GM12891 (cell line): Measurements from ENCODE around the gene HARS2.
"Not testable (repeated sequence)": the region's sequence is repeated elsewhere in the genome, so short reads cannot be mapped to it uniquely, and the experiment has no call there.

Experiments used
- DNase-seq: peaks from one replicate; pipeline ENCODE4 v3.0.0; 2011; ENCODE audit warnings: low spot score; ENCODE audit not compliant: insufficient read length
- FAIRE-seq: peaks from 2 replicates; lab custom pipeline; 2011; peaks lifted over from hg19 to GRCh38; lab: Jason Lieb, UNC
- PAX5 ChIP-seq: IDR thresholded peaks from 2 replicates; pipeline ENCODE4 v1.6.1; 2011; ENCODE audit warnings: low read length, moderate library complexity, mild to moderate bottlenecking; ENCODE audit not compliant: insufficient read depth, severe bottlenecking
- POLR2A ChIP-seq: IDR thresholded peaks from 2 replicates; pipeline ENCODE4 v1.6.1; 2011; ENCODE audit warnings: low read depth, low read length, control low read depth
- POLR2AphosphoS5 ChIP-seq: IDR thresholded peaks from 2 replicates; pipeline ENCODE4 v1.6.1; 2011; ENCODE audit warnings: low read depth, low read length, control low read depth
- POU2F2 ChIP-seq: IDR thresholded peaks from 2 replicates; pipeline ENCODE4 v1.6.1; 2011; ENCODE audit warnings: low read depth, mild to moderate bottlenecking, control low read depth, low read length, moderate library complexity
- SPI1 ChIP-seq: IDR thresholded peaks from 2 replicates; pipeline ENCODE4 v1.6.1; 2011; ENCODE audit warnings: low read depth, low read length, control low read depth
- TAF1 ChIP-seq: IDR thresholded peaks from 2 replicates; pipeline ENCODE4 v1.6.1; 2011; ENCODE audit warnings: low read depth, low read length, control low read depth

The HARS2 gene

GRCh38 chr5:140696891-140697492, 5.7 kb downstream of the HARS2 start:
- DNase-seq (no peak), FAIRE-seq (no peak)
- no peak for TF ChIP-seq POLR2A
- no peak for TF ChIP-seq TAF1
- no peak for TF ChIP-seq PAX5
- no peak for TF ChIP-seq SPI1
- TF ChIP-seq POLR2AphosphoS5, result no peak
- TF ChIP-seq POU2F2, result no peak

- TF ChIP-seq TAF1 (peak; percentile 99), POLR2A (peak; percentile 89), POU2F2 (no peak), POLR2AphosphoS5 (peak; percentile 87), PAX5 (no peak), SPI1 (no peak)
- DNase-seq (peak; percentile 76), FAIRE-seq (peak; percentile 98)
These were observed 9.2 kb downstream of the HARS2 start, which contains the start of gene ZMAT2 for GRCh38 chr5:140700177-140701144. ZMAT2 (plus strand) TSS chr5:140700447; CDS start chr5:140700461, 14 bp downstream.

GRCh38 chr5:140707812-140708211, 16.6 kb downstream of the HARS2 start:
- DNase-seq (no peak), FAIRE-seq (no peak)
- TF ChIP-seq POLR2AphosphoS5, result 0 out of 2 replicates have a peak, but pooled peaks have one; percentile 34
- TF ChIP-seq POLR2A, result no peak

- not testable (repeated sequence) for FAIRE-seq, DNase-seq
These were observed 17.5 kb downstream of the HARS2 start for GRCh38 chr5:140708787-140709186.

- DNase-seq, result peak; percentile 39
- peak; percentile 65 for TF ChIP-seq POU2F2
- peak; percentile 75 for TF ChIP-seq POLR2A
- TF ChIP-seq TAF1, result peak; percentile 48; the same call in 1 of the 2 replicates
- peak; percentile 69 for TF ChIP-seq PAX5
- TF ChIP-seq SPI1, result no peak
- TF ChIP-seq POLR2AphosphoS5, result peak; percentile 54; the same call in 1 of the 2 replicates
- FAIRE-seq, result peak; percentile 95
These were observed 19.8 kb downstream of the HARS2 start for GRCh38 chr5:140710899-140711552.

GRCh38 chr5:140711794-140712193, 20.5 kb downstream of the HARS2 start:
- FAIRE-seq, result no peak
- no peak for TF ChIP-seq PAX5
- TF ChIP-seq POU2F2, result no peak
- no peak for TF ChIP-seq TAF1
- TF ChIP-seq SPI1, result no peak
- no peak for TF ChIP-seq POLR2A
- no peak for TF ChIP-seq POLR2AphosphoS5
- DNase-seq, result no peak

GRCh38 chr5:140713562-140714094, 22.4 kb downstream of the HARS2 start:
- no peak for FAIRE-seq
- TF ChIP-seq PAX5 (no peak), POU2F2 (no peak), SPI1 (no peak), POLR2AphosphoS5 (no peak), TAF1 (no peak), POLR2A (no peak)
- DNase-seq, result no peak

- not testable (repeated sequence) for DNase-seq, FAIRE-seq
These were observed 25.0 kb downstream of the HARS2 start for GRCh38 chr5:140716238-140716637.

DNA sequence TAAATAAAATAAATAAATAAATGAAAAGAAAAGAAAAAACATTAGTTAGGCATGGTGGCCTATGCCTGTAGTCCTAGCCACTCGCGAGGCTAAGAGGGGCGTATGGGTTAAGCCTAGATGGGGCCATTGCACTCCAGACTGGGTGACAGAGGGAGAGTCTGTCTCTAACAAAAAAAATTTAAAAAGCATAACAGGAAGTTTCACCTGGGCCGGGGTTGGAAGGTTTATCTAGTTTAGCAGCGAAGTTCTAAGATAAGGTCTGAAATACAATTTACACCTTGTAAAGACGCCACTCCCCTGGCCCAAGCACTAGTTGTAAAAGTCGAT, 27.0 kb downstream of the HARS2 start:
- FAIRE-seq (no peak), DNase-seq (no peak)
- TF ChIP-seq TAF1 (no peak), POU2F2 (no peak), POLR2AphosphoS5 (no peak), SPI1 (no peak), POLR2A (no peak), PAX5 (no peak)

DNA sequence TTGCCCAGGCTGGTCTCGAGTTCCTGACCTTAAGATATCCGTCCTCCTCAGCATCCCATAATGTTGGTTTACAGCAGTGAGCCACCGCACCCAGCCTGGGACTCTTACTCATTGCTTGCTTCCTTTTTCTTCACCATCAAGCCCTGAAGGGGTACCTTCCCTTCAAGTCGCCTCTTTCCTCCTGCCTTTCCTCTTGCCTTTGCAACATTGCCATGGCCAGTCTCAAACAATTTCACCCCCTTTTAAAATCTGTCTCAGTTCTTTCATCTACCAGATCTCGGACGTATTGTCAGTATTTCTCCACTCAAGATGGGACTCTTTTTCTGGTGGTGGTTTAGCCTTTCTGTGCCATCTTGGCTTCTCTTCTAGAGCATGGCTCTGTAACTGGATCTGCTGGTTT, 29.5 kb downstream of the HARS2 start:
- FAIRE-seq, DNase-seq: not testable (repeated sequence)

GRCh38 chr5:140721395-140721794, 30.1 kb downstream of the HARS2 start:
- DNase-seq, result not testable (repeated sequence)

More at GRCh38 chr5:140721395-140721794, 30.1 kb downstream of the HARS2 start:
- FAIRE-seq, result not testable (repeated sequence)
